Measurements from ENCODE around the gene NOMO2.
"Not testable (repeated sequence)": the region's sequence is repeated elsewhere in the genome, so short reads cannot be mapped to it uniquely, and the experiment has no call there.

DNA sequence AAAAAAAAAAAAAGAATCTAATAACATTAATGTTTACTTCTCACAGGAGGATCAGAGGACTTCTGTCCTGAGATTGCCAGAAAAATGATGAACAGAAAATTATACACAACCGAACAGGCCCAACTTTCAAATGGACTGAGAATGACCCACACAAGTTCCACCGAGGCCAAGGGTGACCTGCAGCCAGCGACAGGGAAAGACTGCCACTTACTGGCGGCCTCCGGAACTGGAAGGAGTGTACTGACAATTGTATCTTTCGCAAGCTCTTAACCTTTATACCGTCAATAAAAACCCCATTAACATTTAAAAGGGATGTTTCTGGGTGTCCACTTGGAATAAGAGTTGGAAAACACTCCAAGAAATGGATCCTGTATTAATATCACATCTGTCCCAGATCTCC lies 63.5 kb downstream of the NOMO2 start:
- TF ChIP-seq, protein P1, sequence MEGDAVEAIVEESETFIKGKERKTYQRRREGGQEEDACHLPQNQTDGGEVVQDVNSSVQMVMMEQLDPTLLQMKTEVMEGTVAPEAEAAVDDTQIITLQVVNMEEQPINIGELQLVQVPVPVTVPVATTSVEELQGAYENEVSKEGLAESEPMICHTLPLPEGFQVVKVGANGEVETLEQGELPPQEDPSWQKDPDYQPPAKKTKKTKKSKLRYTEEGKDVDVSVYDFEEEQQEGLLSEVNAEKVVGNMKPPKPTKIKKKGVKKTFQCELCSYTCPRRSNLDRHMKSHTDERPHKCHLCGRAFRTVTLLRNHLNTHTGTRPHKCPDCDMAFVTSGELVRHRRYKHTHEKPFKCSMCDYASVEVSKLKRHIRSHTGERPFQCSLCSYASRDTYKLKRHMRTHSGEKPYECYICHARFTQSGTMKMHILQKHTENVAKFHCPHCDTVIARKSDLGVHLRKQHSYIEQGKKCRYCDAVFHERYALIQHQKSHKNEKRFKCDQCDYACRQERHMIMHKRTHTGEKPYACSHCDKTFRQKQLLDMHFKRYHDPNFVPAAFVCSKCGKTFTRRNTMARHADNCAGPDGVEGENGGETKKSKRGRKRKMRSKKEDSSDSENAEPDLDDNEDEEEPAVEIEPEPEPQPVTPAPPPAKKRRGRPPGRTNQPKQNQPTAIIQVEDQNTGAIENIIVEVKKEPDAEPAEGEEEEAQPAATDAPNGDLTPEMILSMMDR (IDR thresholded peaks at IDR 0.05; ENCODE audit: low read depth, low read length), result not testable (repeated sequence)
- TF ChIP-seq EZH2phosphoT487 (IDR thresholded peaks at IDR 0.05; ENCODE audit: low read depth), result not testable (repeated sequence)

All from OCI-LY3 (cell line).